ENCODE results near the gene PITPNC1. TPM values are rescaled to one million over a fixed set of nuclear protein-coding genes. Genes with fewer than 3 reads are reported as not detected.

PITPNC1 gene
- total and polyA plus RNA-seq, 5 experiments from 2014 or later: 119 to 159 (median 128) TPM

- Mint-ChIP-seq H3K4me3 (peak overlapping the region in 9 of 10 donors; percentile 4 to 59 (median 41)), H3K4me1 (peaks cover 25 to 65% (median 51%) of the 10 kb centered on the region in 4 donors), H3K36me3 (peaks cover 0 to 79% (median 18%) of the 10 kb centered on the region in 3 donors), H3K27ac (peak overlapping the region in 9 of 10 donors; percentile 9 to 80 (median 41)), H3K27me3 (no peaks in the 10 kb centered on the region), H3K9me3 (no peaks in the 10 kb centered on the region)
- DNase-seq (no peak), ATAC-seq (no peak)
- POLR2A ChIA-PET: interaction anchor here (0.7 kb wide), 2 partner anchors 9 to 375 kb away, joined by 4 to 5 read pairs; no protein-coding TSS in a partner anchor
These were observed 18.5 kb upstream of the PITPNC1 start for GRCh38 chr17:67358612-67359011.

DNA sequence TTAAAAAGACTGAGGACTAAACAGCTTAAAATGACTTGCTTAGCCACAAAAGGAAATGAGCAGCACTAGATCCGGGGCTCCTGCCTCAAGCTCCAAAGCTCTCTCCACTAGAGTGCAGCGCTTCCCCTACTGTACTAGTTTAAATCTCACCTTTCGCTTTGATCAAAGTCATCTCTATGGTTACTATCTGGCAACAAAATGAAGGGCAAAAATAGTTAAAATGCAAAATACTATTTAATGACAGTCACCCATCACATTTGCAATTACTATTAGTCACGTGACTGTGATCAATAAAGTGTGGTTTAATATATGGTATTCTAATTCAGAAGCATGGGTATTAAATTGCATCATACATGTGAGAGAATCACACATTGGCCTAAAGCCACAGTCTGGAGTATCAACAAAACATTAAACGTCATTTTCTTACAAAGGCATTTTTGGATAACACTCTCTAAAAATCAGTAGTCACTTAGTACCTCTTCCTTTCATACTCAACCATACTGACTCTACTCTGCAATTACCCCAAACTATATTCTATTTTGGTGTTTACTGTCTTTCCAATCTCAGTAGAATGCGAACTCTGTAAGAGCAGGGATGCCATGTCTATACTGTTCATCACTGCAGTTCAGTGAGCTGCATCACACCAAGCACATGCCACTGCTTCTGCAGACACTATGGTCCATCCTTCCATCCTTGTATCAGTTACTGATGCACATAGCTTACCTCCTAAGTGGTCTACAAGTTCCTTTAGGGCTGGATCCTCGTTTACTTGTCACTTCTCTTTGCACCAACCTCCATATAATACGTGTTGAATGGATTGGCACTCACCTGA lies 16.9 kb upstream of the PITPNC1 start:
- ATAC-seq (peak; percentile 94 to 99), DNase-seq (peak in 9 of 10 donors; percentile 19 to 78 (median 63))
- H3K4me3 Mint-ChIP-seq: peak overlapping the region; percentile 11 to 60 (median 46)
- H3K27ac Mint-ChIP-seq: peak overlapping the region; percentile 38 to 92 (median 88)
- H3K36me3 Mint-ChIP-seq: peaks cover 0 to 74% (median 8%) of the 10 kb centered on the region in 3 donors
- H3K27me3 Mint-ChIP-seq: no peaks in the 10 kb centered on the region
- POLR2A ChIA-PET: interaction anchor here (0.7 to 7.8 kb wide), 2 partner anchors 14 to 17 kb away, joined by 3 to 53 read pairs; partner anchors contain the start of gene PITPNC1
- no peaks in the 10 kb centered on the region for H3K9me3 Mint-ChIP-seq
- H3K4me1 Mint-ChIP-seq: peaks cover 30 to 77% (median 62%) of the 10 kb centered on the region in 4 donors

- POLR2A ChIA-PET: interaction anchor here (7.8 kb wide), 1 partner anchor 16 kb away, joined by 53 read pairs; the partner anchor contains the start of gene PITPNC1
- ATAC-seq (no peak), DNase-seq (no peak)
- H3K36me3 Mint-ChIP-seq: peaks cover 0 to 71% (median 5%) of the 10 kb centered on the region in 3 donors
- peak overlapping the region in 3 of 10 donors; percentile 9 to 60 (median 25) for H3K4me3 Mint-ChIP-seq
- H3K9me3 Mint-ChIP-seq: no peaks in the 10 kb centered on the region
- peak overlapping the region in 9 of 10 donors; percentile 38 to 91 (median 87) for H3K27ac Mint-ChIP-seq
- H3K4me1 Mint-ChIP-seq: peaks cover 37 to 80% (median 69%) of the 10 kb centered on the region in 4 donors
- no peaks in the 10 kb centered on the region for H3K27me3 Mint-ChIP-seq
These were observed 16.2 kb upstream of the PITPNC1 start for GRCh38 chr17:67360880-67361279.

DNA sequence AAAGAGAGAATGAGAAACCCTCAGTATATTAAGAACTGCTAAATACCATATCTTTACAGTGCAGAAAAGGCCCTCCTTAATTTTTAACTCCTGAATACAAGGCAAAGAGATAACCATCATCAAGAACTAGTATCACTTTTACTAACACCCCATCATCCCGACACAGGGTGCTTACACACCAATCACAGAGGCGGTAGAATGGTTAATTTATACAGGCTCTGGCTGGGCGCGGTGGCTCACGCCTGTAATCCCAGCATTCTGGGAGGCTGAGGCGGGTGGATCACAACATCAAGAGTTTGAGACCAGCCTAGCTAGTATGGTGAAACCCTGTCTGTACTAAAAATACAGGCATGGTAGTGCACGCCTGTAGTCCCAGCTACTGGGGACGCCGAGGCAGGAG lies 14.9 kb upstream of the PITPNC1 start:
- Mint-ChIP-seq H3K27ac (peak overlapping the region in 6 of 10 donors; percentile 29 to 79 (median 63)), H3K36me3 (peaks cover 0 to 62% (median 3%) of the 10 kb centered on the region in 3 donors), H3K4me3 (peak overlapping the region in 7 of 10 donors; percentile 3 to 52 (median 39)), H3K9me3 (no peaks in the 10 kb centered on the region), H3K27me3 (no peaks in the 10 kb centered on the region), H3K4me1 (peaks cover 38 to 83% (median 76%) of the 10 kb centered on the region in 4 donors)
- DNase-seq: no peak
- POLR2A ChIA-PET: interaction anchor here (1.6 to 7.8 kb wide), 2 partner anchors 11 to 15 kb away, joined by 3 to 53 read pairs; partner anchors contain the start of gene PITPNC1
- no peak for ATAC-seq

DNA sequence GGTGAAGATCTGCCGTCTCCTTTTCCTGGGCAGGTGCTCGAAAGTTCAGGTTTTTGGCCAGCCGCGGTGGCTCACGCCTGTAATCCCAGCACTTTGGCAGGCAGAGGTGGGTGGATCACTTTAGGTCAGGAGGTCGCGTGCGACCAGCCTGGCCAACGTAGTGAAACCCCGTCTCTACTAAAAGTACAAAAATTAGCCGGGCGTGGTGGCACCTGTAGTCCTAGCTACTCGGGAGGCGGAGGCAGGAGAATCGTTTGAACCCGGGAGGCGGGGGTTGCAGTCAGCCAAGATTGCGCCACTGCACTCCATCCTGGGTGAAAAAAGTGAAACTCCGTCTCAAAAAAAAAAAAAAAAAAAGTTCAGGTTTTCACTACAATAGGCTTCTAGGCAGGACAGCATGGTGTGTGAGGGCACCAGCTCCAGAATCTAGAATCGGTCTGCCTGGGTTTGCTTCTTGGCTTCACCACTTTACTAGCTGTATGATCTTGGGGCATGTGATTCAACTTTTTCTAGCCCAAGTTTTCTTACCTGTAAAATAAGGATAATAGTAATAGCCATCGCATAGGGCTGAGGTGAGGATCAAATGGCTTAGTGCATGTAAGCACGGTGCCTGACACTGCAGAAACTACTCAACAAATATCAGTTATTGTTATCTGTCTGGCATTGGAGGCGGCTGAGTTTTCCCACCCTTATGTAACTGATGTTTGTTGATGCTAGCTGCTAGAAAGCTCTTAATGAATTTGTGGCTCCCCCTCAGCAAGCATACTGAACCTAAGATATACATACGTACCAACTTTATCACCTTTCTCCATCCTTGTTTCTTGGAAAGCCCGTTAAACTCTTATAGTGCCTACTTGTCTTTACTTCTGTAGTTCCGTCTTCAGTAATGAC lies 12.0 kb upstream of the PITPNC1 start:
- POLR2A ChIA-PET: interaction anchor here (0.6 to 7.8 kb wide), 7 partner anchors 12 to 1147 kb away, joined by 3 to 53 read pairs (median 3); partner anchors contain the start of genes NOL11, PITPNC1 and PRKAR1A
- H3K27me3 Mint-ChIP-seq: no peaks in the 10 kb centered on the region
- H3K9me3 Mint-ChIP-seq: no peaks in the 10 kb centered on the region
- H3K36me3 Mint-ChIP-seq: peaks cover 0 to 45% (median 3%) of the 10 kb centered on the region in 3 donors
- H3K4me1 Mint-ChIP-seq: peaks cover 33 to 65% (median 58%) of the 10 kb centered on the region in 4 donors
- H3K4me3 Mint-ChIP-seq: peak overlapping the region; percentile 87 to 100 (median 96)
- no peak for ATAC-seq
- DNase-seq: no peak
- peak overlapping the region; percentile 84 to 100 (median 96) for H3K27ac Mint-ChIP-seq

DNA sequence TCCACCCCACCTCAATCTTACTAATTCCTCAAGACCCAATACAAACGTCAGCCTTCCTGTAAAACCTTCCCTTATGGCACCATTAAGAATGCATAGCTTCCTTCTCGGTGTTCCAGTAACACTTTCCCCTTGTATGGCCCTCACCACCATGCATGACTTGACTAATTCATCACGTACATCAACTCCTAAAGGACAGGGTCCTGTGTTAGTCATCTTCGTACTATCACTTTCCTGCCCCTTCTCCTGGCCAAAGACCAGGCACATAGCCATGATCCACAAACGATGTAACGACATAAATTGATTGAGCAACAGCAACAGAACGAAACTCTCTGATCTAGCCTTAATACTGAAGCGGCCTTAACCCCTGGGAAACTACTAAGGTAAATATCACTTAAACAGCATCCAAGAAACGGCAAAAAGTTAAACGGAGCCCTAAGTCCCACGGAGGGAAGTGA lies 11.3 kb upstream of the PITPNC1 start:
- no peaks in the 10 kb centered on the region for H3K27me3 Mint-ChIP-seq
- peaks cover 0 to 39% (median 3%) of the 10 kb centered on the region in 3 donors for H3K36me3 Mint-ChIP-seq
- H3K4me1 Mint-ChIP-seq: peaks cover 27 to 58% (median 52%) of the 10 kb centered on the region in 4 donors
- ATAC-seq (peak; percentile 1 to 4), DNase-seq (no peak)
- H3K27ac Mint-ChIP-seq: peak overlapping the region; percentile 84 to 100 (median 96)
- H3K9me3 Mint-ChIP-seq: no peaks in the 10 kb centered on the region
- POLR2A ChIA-PET: interaction anchor here (0.6 to 7.8 kb wide), 6 partner anchors 11 to 1147 kb away, joined by 3 to 53 read pairs (median 5); partner anchors contain the start of genes NOL11, PITPNC1 and PRKAR1A
- peak overlapping the region; percentile 87 to 100 (median 96) for H3K4me3 Mint-ChIP-seq

- Mint-ChIP-seq H3K9me3 (no peaks in the 10 kb centered on the region), H3K36me3 (peaks cover 0 to 33% (median 3%) of the 10 kb centered on the region in 3 donors), H3K4me1 (peaks cover 24 to 51% (median 48%) of the 10 kb centered on the region in 4 donors), H3K4me3 (peak within 1 kb of the TSS; percentile 87 to 100 (median 96)), H3K27ac (peak within 1 kb of the TSS; percentile 84 to 100 (median 98)), H3K27me3 (no peaks in the 10 kb centered on the region)
- ATAC-seq (peak; percentile 92 to 98), DNase-seq (peak; percentile 86 to 94 (median 93))
- POLR2A ChIA-PET: interaction anchor here (1.0 to 7.8 kb wide), 5 partner anchors 11 to 1146 kb away, joined by 3 to 53 read pairs (median 4); partner anchors contain the start of genes NOL11, PITPNC1 and PRKAR1A
These were observed 10.6 kb upstream of the PITPNC1 start, which contains the start of gene PSMD12 for GRCh38 chr17:67366193-67367157. TSS of gene PSMD12 (minus strand) at chr17:67366577. CDS start at chr17:67366519, 58 bp downstream.

DNA sequence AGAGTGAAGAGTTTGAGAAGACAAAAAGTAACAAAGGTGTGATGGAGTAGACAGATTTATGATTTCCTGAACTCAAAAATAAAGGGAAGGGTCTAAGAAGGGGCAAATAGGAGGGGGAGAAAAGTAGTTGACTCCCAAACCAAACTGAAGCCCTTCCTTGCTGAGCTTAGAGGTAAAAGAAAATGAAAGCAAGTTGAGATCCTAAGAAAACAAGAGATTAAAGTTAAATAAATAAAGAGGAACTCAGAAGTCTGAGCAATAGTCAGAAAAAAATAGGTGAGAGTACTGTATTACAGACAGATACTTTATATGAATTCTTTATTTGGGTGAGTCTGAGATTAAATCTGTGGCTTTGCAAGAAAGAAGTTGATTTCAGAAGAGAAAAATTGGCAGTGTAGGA lies 7.4 kb upstream of the PITPNC1 start:
- H3K4me1 Mint-ChIP-seq: peaks cover 15 to 27% (median 24%) of the 10 kb centered on the region in 4 donors
- H3K4me3 Mint-ChIP-seq: no peak overlapping the region
- POLR2A ChIA-PET: interaction anchor here (0.6 kb wide), 1 partner anchor 143 kb away, joined by 3 read pairs; no protein-coding TSS in a partner anchor
- DNase-seq: no peak
- H3K9me3 Mint-ChIP-seq: no peaks in the 10 kb centered on the region
- peaks cover 0 to 8% (median 0%) of the 10 kb centered on the region in 3 donors for H3K36me3 Mint-ChIP-seq
- H3K27me3 Mint-ChIP-seq: no peaks in the 10 kb centered on the region
- H3K27ac Mint-ChIP-seq: peak overlapping the region in 1 of 10 donors; percentile 27
- no peak for ATAC-seq

- H3K4me3 Mint-ChIP-seq: no peak overlapping the region
- peaks cover 11 to 24% (median 21%) of the 10 kb centered on the region in 4 donors for H3K4me1 Mint-ChIP-seq
- no peak overlapping the region for H3K27ac Mint-ChIP-seq
- ATAC-seq (no peak), DNase-seq (no peak)
- POLR2A ChIA-PET: no interaction called here
- H3K27me3 Mint-ChIP-seq: no peaks in the 10 kb centered on the region
- H3K36me3 Mint-ChIP-seq: no peaks in the 10 kb centered on the region
- no peaks in the 10 kb centered on the region for H3K9me3 Mint-ChIP-seq
These were observed 4.3 kb upstream of the PITPNC1 start for GRCh38 chr17:67372751-67373150.

DNA sequence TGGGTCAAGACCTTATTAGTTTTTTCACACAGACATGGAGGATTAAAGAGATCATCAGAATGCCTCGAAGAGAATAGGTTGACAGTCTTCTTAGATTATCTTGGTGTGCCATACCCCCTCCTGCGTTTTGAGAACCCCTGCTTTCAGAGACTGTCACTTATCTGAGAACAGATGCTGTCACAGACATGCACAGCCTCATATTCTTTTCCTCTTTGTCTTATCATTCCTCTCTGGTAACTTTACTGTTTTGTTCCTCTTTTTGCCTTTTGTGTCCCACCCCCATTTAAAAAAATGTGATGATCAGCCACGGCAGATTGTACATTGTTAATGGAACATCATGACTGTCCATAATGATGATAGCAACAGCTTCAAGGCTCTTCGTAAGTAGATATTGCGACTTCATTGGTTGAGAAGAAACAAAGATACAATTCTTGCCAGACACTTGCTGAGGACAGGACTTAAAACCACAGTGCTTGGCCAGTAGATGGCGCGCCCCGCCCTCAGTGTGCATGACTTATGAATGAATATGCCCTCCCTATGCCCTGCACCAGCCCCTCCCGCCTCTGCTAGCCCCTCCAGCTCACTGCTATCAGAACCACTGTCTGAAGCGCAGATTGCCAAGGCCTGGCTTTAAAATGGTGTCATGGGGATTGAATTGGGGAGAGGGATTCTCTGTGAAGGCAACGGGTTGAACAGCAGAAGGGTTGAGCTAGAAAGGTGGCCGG lies 2.6 kb upstream of the PITPNC1 start:
- H3K9me3 Mint-ChIP-seq: no peaks in the 10 kb centered on the region
- H3K4me3 Mint-ChIP-seq: peak overlapping the region; percentile 47 to 88 (median 71)
- H3K27ac Mint-ChIP-seq: peak overlapping the region; percentile 63 to 93 (median 86)

More for the DNA sequence above, 2.6 kb upstream of the PITPNC1 start:
- peaks cover 16 to 30% (median 28%) of the 10 kb centered on the region in 4 donors for H3K4me1 Mint-ChIP-seq
- POLR2A ChIA-PET: interaction anchor here (0.6 to 9.1 kb wide), 10 partner anchors 10 to 323 kb away, joined by 3 to 240 read pairs (median 4); partner anchors contain the start of gene PSMD12
- DNase-seq (peak; percentile 80 to 94 (median 85)), ATAC-seq (peak; percentile 31 to 41)
- H3K27me3 Mint-ChIP-seq: no peaks in the 10 kb centered on the region
- H3K36me3 Mint-ChIP-seq: peaks cover 0 to 2% (median 0%) of the 10 kb centered on the region in 3 donors
